ENCODE data around the gene RNF144A.

Gene RNF144A

DNA sequence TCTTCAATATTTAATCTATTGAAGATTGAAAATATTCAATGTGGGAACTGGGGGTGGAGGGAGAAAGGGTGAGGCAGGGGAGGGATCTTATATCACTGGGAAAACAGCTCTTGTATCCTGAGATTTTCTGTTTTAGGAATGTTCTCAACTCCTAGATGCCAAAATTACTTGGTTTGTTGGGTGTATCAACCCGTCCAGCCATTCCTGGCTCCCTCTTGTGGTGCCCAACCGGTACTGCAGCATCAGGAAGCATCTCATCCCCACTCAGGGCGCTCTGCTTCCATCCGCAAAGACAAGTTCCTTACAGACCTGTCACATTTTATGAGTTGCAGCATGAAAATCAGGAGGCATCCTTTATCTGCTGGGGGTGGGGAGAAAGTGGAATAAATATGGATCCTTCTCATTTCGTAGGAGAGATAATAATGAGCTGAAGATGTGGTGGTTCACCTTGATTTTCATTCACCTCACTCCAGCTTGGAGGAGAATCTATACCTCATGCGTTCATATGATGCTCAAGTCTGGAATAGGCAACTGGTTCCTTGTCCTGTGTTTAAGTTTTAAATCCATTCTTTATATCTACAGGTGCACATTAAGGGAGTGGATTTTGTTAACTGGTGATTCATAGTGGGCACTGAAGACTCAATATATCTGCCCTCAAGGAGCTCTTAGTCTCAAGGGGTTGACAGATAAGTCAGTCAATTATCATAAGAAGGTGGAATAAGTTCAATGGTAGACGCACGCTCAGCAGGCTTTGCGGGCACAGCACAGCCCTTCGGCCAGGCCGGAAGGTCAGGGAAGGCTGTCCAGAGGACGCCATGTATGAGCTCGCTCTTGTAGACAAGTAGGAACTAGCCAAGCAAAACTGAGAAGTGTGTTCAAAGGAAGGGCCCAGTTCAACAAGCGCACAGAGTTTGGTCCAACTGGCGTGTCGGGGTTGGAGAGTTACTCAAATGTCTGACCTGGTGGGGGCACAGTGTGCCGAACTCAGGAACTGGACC is 127.3 kb downstream of the RNF144A start:
- TF ChIP-seq, protein P1, sequence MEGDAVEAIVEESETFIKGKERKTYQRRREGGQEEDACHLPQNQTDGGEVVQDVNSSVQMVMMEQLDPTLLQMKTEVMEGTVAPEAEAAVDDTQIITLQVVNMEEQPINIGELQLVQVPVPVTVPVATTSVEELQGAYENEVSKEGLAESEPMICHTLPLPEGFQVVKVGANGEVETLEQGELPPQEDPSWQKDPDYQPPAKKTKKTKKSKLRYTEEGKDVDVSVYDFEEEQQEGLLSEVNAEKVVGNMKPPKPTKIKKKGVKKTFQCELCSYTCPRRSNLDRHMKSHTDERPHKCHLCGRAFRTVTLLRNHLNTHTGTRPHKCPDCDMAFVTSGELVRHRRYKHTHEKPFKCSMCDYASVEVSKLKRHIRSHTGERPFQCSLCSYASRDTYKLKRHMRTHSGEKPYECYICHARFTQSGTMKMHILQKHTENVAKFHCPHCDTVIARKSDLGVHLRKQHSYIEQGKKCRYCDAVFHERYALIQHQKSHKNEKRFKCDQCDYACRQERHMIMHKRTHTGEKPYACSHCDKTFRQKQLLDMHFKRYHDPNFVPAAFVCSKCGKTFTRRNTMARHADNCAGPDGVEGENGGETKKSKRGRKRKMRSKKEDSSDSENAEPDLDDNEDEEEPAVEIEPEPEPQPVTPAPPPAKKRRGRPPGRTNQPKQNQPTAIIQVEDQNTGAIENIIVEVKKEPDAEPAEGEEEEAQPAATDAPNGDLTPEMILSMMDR (IDR thresholded peaks at IDR 0.05; ENCODE audit: poor library complexity, severe bottlenecking), result peak; percentile 89
- peak; percentile 58; the same call in 1 of the 3 replicates for ATAC-seq (ENCODE audit: low read depth)

DNA sequence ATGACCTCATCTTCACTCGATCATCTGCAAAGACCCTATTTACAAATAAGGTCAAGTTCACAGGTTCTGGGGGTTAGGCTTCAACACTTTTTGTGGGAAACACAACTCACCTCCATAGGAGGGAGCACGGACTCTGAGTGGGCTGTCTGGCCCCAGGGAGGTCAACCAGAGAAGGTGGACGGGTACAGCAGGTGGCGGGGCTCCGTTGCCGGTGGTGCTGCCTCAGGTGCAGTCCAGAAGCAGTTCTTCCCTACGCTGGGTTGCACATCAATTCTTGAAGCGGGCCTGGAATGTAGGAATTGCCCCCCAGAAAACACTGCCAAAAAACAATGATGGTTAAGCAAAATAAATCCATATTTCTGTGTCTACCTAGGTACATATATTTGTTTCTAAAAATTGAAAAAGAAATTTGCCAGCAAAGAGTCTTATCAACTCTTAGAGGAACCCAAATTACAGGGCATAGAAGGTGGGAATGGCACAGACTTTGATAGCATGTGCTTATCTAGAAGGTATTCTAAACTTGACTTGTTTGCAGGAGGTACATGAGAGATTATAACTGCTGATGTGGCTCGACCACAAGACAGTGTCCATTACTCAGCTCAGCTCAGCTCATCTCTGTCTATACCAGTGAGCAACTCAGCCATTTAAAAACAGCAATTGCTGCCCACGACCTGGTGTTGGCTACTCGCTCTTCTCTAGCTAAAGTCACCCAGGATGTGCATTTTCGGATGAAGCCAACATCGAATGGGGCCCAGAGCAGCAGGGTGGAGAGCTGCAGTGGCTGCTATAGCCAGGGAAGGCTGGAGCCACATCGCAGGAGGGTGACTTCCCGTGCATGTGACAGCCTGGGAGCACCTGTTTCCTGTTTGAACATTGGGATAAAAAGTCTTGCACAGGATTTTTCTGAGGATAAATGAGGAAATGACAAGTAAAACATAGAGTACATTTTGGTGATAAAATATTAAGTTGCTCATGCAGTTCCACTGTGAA is 128.7 kb downstream of the RNF144A start:
- no peak for ATAC-seq (ENCODE audit: low read depth)
- Histone ChIP-seq H3K27ac (ENCODE audit: poor library complexity, severe bottlenecking) (no peak overlapping the region), H3K4me1 (ENCODE audit: insufficient read depth, poor library complexity, severe bottlenecking) (no peaks in the 10 kb centered on the region), H3K36me3 (ENCODE audit: low read depth) (no peaks in the 10 kb centered on the region), H3K4me3 (ENCODE audit: severe bottlenecking) (no peak overlapping the region), H3K27me3 (ENCODE audit: insufficient read depth, poor library complexity, severe bottlenecking) (no peaks in the 10 kb centered on the region), H3K9me3 (ENCODE audit: severe bottlenecking) (no peaks in the 10 kb centered on the region)
- no peak for DNase-seq (ENCODE audit: low spot score)
- TF ChIP-seq, protein P1 (IDR thresholded peaks at IDR 0.05; ENCODE audit: poor library complexity, severe bottlenecking), result no peak

More for the DNA sequence above, 127.3 kb downstream of the RNF144A start:
- H3K36me3 ChIP-seq (ENCODE audit: low read depth), result no peaks in the 10 kb centered on the region
- DNase-seq (ENCODE audit: low spot score), result no peak
- H3K27ac ChIP-seq (ENCODE audit: poor library complexity, severe bottlenecking), result no peak overlapping the region
- no peaks in the 10 kb centered on the region for H3K9me3 ChIP-seq (ENCODE audit: severe bottlenecking)
- H3K4me1 ChIP-seq (ENCODE audit: insufficient read depth, poor library complexity, severe bottlenecking), result no peaks in the 10 kb centered on the region
- no peaks in the 10 kb centered on the region for H3K27me3 ChIP-seq (ENCODE audit: insufficient read depth, poor library complexity, severe bottlenecking)
- H3K4me3 ChIP-seq (ENCODE audit: severe bottlenecking), result no peak overlapping the region

DNA sequence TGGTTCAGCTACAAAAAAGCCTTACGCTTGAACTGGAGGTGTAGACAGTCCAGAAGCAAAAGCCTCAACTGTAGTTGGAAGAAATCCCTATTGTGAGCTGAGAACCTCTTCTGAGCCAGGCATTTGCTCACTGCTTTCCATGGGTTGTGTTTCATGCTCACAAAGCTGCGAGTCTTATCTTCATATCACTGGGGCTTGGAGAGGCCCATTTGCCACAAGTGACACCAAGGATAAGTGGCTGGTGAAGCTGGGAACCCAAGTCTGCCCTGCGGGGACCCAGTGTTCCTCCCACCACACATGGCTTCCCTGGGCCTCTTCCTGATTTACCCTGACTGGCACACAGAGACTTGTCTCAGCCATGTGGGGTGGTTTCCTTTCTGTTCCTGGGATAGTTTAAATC is 130.4 kb downstream of the RNF144A start:
- ATAC-seq (ENCODE audit: low read depth), result no peak

DNA sequence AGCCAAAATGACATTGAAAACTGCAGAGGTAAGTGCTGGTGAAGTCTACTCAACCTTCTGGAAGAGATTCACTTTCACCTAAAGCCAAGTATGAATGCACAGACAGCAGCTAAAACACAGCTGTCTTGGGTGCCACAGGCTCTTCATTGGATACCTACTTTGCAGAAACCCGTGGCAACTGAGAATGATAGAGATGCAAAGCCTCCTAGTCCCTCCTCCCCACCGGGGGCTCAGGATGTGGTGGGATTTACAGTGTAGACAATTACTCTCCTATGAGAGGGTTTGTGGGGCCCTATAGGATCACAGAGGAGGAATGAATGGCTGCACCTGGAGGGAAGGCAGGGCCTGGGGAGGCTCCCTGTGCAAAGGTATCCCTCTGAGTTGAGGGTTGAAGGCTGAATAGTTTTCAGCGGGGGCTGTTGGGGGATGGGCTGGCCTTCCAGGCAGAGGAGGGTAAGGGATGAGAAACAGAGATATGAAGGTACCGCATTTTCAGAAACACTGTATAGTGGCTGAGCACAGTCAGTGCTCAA is 131.6 kb downstream of the RNF144A start:
- Histone ChIP-seq H3K27ac (ENCODE audit: poor library complexity, severe bottlenecking) (no peak overlapping the region), H3K9me3 (ENCODE audit: severe bottlenecking) (no peaks in the 10 kb centered on the region), H3K4me3 (ENCODE audit: severe bottlenecking) (no peak overlapping the region), H3K4me1 (ENCODE audit: insufficient read depth, poor library complexity, severe bottlenecking) (no peaks in the 10 kb centered on the region), H3K27me3 (ENCODE audit: insufficient read depth, poor library complexity, severe bottlenecking) (peaks cover 3% of the 10 kb centered on the region), H3K36me3 (ENCODE audit: low read depth) (no peaks in the 10 kb centered on the region)
- ATAC-seq (ENCODE audit: low read depth), result no peak
- TF ChIP-seq, protein P1 (IDR thresholded peaks at IDR 0.05; ENCODE audit: poor library complexity, severe bottlenecking), result no peak
- no peak for DNase-seq (ENCODE audit: low spot score)

More for the DNA sequence above, 130.4 kb downstream of the RNF144A start:
- no peaks in the 10 kb centered on the region for H3K4me1 ChIP-seq (ENCODE audit: insufficient read depth, poor library complexity, severe bottlenecking)
- DNase-seq (ENCODE audit: low spot score), result no peak
- no peaks in the 10 kb centered on the region for H3K9me3 ChIP-seq (ENCODE audit: severe bottlenecking)
- H3K4me3 ChIP-seq (ENCODE audit: severe bottlenecking), result no peak overlapping the region
- TF ChIP-seq, protein P1 (IDR thresholded peaks at IDR 0.05; ENCODE audit: poor library complexity, severe bottlenecking), result no peak
- H3K36me3 ChIP-seq (ENCODE audit: low read depth), result no peaks in the 10 kb centered on the region
- H3K27me3 ChIP-seq (ENCODE audit: insufficient read depth, poor library complexity, severe bottlenecking), result no peaks in the 10 kb centered on the region
- H3K27ac ChIP-seq (ENCODE audit: poor library complexity, severe bottlenecking), result no peak overlapping the region
